H1 (cell line): Measurements from ENCODE around the gene HLA-A. TPM values are rescaled to one million over a fixed set of nuclear protein-coding genes. Genes with fewer than 3 reads are reported as not detected.

ENCODE experiments used
- CTCF ChIA-PET: fragments of 300-600 bp; sonication (Branson Sonifier 250); formaldehyde crosslinking; loops from one replicate; lab custom pipeline; 2021; ENCODE audit not compliant: partially characterized antibody; lab: Charles Lee
- POLR2A ChIA-PET: fragments of 300-600 bp; sonication (Branson Sonifier 250); formaldehyde crosslinking; loops from one replicate; lab custom pipeline; 2021; ENCODE audit warnings: inconsistent platforms; ENCODE audit not compliant: partially characterized antibody; lab: Charles Lee
- DNase-seq, 2 experiments: peaks; one replicate each; pipeline versions ENCODE4 v3.0.0 to v3.0.0-alpha.2; 2010 to 2022; ENCODE audit warnings: low spot score in 2 of 2, low read depth in 1 of 2, mixed read lengths in 1 of 2
- FAIRE-seq: peaks from 2 replicates; lab custom pipeline; 2011; peaks lifted over from hg19 to GRCh38; lab: Jason Lieb, UNC
- H2AFZ ChIP-seq: 2 replicates; pipeline ENCODE4 v1.8.1; 2012; ENCODE audit warnings: low read length, inconsistent platforms
- H2AK5ac ChIP-seq: 2 replicates; pipeline ENCODE4 v1.6.1; 2013; ENCODE audit warnings: low read depth, low read length
- H2BK120ac ChIP-seq: replicated peaks from 2 replicates; pipeline ENCODE3; 2013; ENCODE audit warnings: low read depth, low read length, inconsistent platforms
- H2BK12ac ChIP-seq: 2 replicates; pipeline ENCODE4 v1.6.1; 2013; ENCODE audit warnings: low read depth, low read length
- H2BK15ac ChIP-seq: 2 replicates; pipeline ENCODE4 v1.6.1; 2013; ENCODE audit warnings: low read length
- H2BK20ac ChIP-seq: 2 replicates; pipeline ENCODE4 v1.6.1; 2013; ENCODE audit warnings: low read length
- H2BK5ac ChIP-seq: 2 replicates; pipeline ENCODE4 v1.6.1; 2013; ENCODE audit warnings: low read depth, low read length
- H3K14ac ChIP-seq: 2 replicates; pipeline ENCODE4 v1.6.1; 2013; ENCODE audit warnings: inconsistent platforms; ENCODE audit not compliant: insufficient read length
- H3K18ac ChIP-seq: 2 replicates; pipeline ENCODE4 v1.6.1; 2013; ENCODE audit warnings: low read length; ENCODE audit errors: extremely low read depth
- H3K23ac ChIP-seq: 2 replicates; pipeline ENCODE4 v1.6.1; 2013; ENCODE audit warnings: inconsistent platforms; ENCODE audit not compliant: insufficient read length
- H3K23me2 ChIP-seq: 2 replicates; pipeline ENCODE4 v1.6.1; 2013; ENCODE audit warnings: low read depth, low read length
- H3K27ac ChIP-seq: 2 replicates; pipeline ENCODE4 v1.6.1; 2011; ENCODE audit warnings: low read depth, low read length, inconsistent platforms
- H3K27me3 ChIP-seq, 4 experiments: replicated peaks in 1 of 4; 1 replicate in 1 of 4; 2 replicates in 3 of 4; pipeline versions ENCODE4 v1.6.1 to v1.8.1; 2011 to 2013; ENCODE audit warnings: low read length in 3 of 4, mild to moderate bottlenecking in 3 of 4, inconsistent platforms in 2 of 4, mixed read lengths in 2 of 4, moderate library complexity in 1 of 4; ENCODE audit not compliant: control insufficient read depth in 3 of 4, insufficient read depth in 3 of 4; ENCODE audit errors: extremely low read depth in 1 of 4
- H3K36me3 ChIP-seq, 4 experiments: 2 replicates each; pipeline versions ENCODE4 v1.6.1 to v1.8.1; 2011 to 2013; ENCODE audit warnings: mild to moderate bottlenecking in 4 of 4, low read length in 3 of 4, moderate library complexity in 2 of 4, control low read depth in 1 of 4, inconsistent platforms in 1 of 4; ENCODE audit not compliant: insufficient read depth in 4 of 4, control insufficient read depth in 2 of 4
- H3K4ac ChIP-seq: replicated peaks from 2 replicates; pipeline ENCODE3; 2013; ENCODE audit warnings: low read length, low read depth, mixed read lengths, inconsistent platforms; ENCODE audit not compliant: insufficient read length
- H3K4me1 ChIP-seq, 4 experiments: replicated peaks in 1 of 4; 1 replicate in 1 of 4; 2 replicates in 3 of 4; pipeline versions ENCODE4 v1.6.1 to v1.8.1; 2011 to 2013; ENCODE audit warnings: low read length in 3 of 4, inconsistent platforms in 2 of 4, mixed read lengths in 1 of 4; ENCODE audit not compliant: insufficient read depth in 4 of 4, control insufficient read depth in 3 of 4
- H3K4me2 ChIP-seq, 2 experiments: 2 replicates each; pipeline versions ENCODE4 v1.6.1 to v1.8.1; 2011 to 2013; ENCODE audit warnings: low read depth in 2 of 2, low read length in 2 of 2, control low read depth in 1 of 2, inconsistent platforms in 1 of 2, mild to moderate bottlenecking in 1 of 2; ENCODE audit not compliant: insufficient read depth in 1 of 2
- H3K4me3 ChIP-seq, 4 experiments: fragments of 200-600, 300-600 bp in 1 of 4; sonication (generic), shearing (Covaris generic), sonication (Bioruptor Twin) in 1 of 4; 2 replicates each; pipeline versions ENCODE4 v1.5.1 to v1.8.1; 2011 to 2016; ENCODE audit warnings: low read length in 4 of 4, low read depth in 3 of 4, control low read depth in 2 of 4, inconsistent platforms in 2 of 4, mild to moderate bottlenecking in 2 of 4, mixed read lengths in 1 of 4, moderate library complexity in 1 of 4; ENCODE audit not compliant: insufficient read depth in 2 of 4; ENCODE audit errors: extremely low read depth in 1 of 4
- H3K56ac ChIP-seq: replicated peaks from 2 replicates; pipeline ENCODE3; 2013; ENCODE audit warnings: low read depth, mild to moderate bottlenecking, mixed read lengths, low read length, inconsistent platforms; ENCODE audit not compliant: insufficient read length
- H3K79me1 ChIP-seq: 2 replicates; pipeline ENCODE4 v1.6.1; 2013; ENCODE audit warnings: low read depth, low read length, control low read depth
- H3K79me2 ChIP-seq, 2 experiments: 2 replicates each; pipeline versions ENCODE4 v1.6.1 to v1.8.1; 2012 to 2013; ENCODE audit warnings: low read length in 2 of 2, mild to moderate bottlenecking in 2 of 2, inconsistent platforms in 1 of 2; ENCODE audit not compliant: insufficient read depth in 2 of 2, control insufficient read depth in 1 of 2
- H3K9ac ChIP-seq, 4 experiments: replicated peaks in 1 of 4; 1 replicate in 1 of 4; 2 replicates in 3 of 4; pipeline versions ENCODE4 v1.6.1 to v1.8.1; 2011 to 2013; ENCODE audit warnings: low read depth in 3 of 4, low read length in 3 of 4, control low read depth in 2 of 4, mild to moderate bottlenecking in 2 of 4, moderate library complexity in 2 of 4, inconsistent platforms in 1 of 4; ENCODE audit errors: extremely low read depth in 1 of 4
- H3K9me3 ChIP-seq, 2 experiments: 2 replicates each; pipeline versions ENCODE4 v1.6.1 to v1.8.1; 2012 to 2013; ENCODE audit warnings: mild to moderate bottlenecking in 2 of 2, moderate library complexity in 2 of 2, control low read depth in 1 of 2, inconsistent platforms in 1 of 2, low read depth in 1 of 2, low read length in 1 of 2, mixed read lengths in 1 of 2; ENCODE audit not compliant: insufficient read depth in 2 of 2
- H4K20me1 ChIP-seq, 2 experiments: replicated peaks in 1 of 2; 2 replicates each; pipeline versions ENCODE3 to v1.8.1; 2011 to 2013; ENCODE audit warnings: inconsistent platforms in 2 of 2, low read length in 2 of 2, mild to moderate bottlenecking in 1 of 2; ENCODE audit not compliant: insufficient read depth in 2 of 2, control insufficient read depth in 1 of 2
- H4K5ac ChIP-seq: 2 replicates; pipeline ENCODE4 v1.6.1; 2013; ENCODE audit warnings: low read length, low read depth, mixed read lengths, inconsistent platforms; ENCODE audit not compliant: insufficient read length
- H4K8ac ChIP-seq: 2 replicates; pipeline ENCODE4 v1.8.0; 2013; ENCODE audit warnings: mild to moderate bottlenecking, moderate library complexity, low read length, inconsistent platforms; ENCODE audit not compliant: insufficient read depth; ENCODE audit errors: extremely low read depth
- H4K91ac ChIP-seq: replicated peaks from 2 replicates; pipeline ENCODE3; 2013; ENCODE audit warnings: low read length, mixed read lengths, inconsistent platforms; ENCODE audit not compliant: insufficient read length
- BRCA1 ChIP-seq: IDR thresholded peaks from 2 replicates; pipeline ENCODE4 v1.6.1; 2012; ENCODE audit warnings: low read depth, low read length, improper control_type of control experiment
- CEBPB ChIP-seq: IDR thresholded peaks from 2 replicates; pipeline ENCODE4 v1.6.1; 2012; ENCODE audit warnings: low read depth, low read length
- CHD2 ChIP-seq: IDR thresholded peaks from 2 replicates; pipeline ENCODE4 v1.6.1; 2012; ENCODE audit warnings: low read length, improper control_type of control experiment
- EGR1 ChIP-seq: IDR thresholded peaks from 2 replicates; pipeline ENCODE4 v1.6.1; 2011; ENCODE audit warnings: low read depth, low read length, borderline replicate concordance
- EZH2 ChIP-seq: fragments of 200-600 bp; sonication (generic); IDR thresholded peaks from 2 replicates; pipeline ENCODE4 v1.7.1; 2012; ENCODE audit warnings: low read depth, mild to moderate bottlenecking, moderate library complexity, low read length, inconsistent platforms; ENCODE audit not compliant: severe bottlenecking
- GABPA ChIP-seq: IDR thresholded peaks from 2 replicates; pipeline ENCODE4 v1.6.1; 2011; ENCODE audit warnings: mild to moderate bottlenecking, low read length, moderate library complexity, borderline replicate concordance; ENCODE audit not compliant: insufficient read depth
- HDAC2 ChIP-seq, 2 experiments: fragments of 300-600 bp in 1 of 2; sonication (generic) in 1 of 2; IDR thresholded peaks; 2 replicates each; pipeline ENCODE4 v1.6.1; 2011 to 2012; ENCODE audit warnings: low read depth in 2 of 2, low read length in 2 of 2, mild to moderate bottlenecking in 2 of 2, moderate library complexity in 2 of 2, borderline replicate concordance in 1 of 2, inconsistent platforms in 1 of 2
- HDAC6 ChIP-seq: IDR thresholded peaks from one replicate; pipeline ENCODE4 v1.7.1; 2012; ENCODE audit warnings: low read depth, mild to moderate bottlenecking, inconsistent platforms, low read length, moderate library complexity
- JUND ChIP-seq: IDR thresholded peaks from 2 replicates; pipeline ENCODE4 v1.6.1; 2011; ENCODE audit warnings: mild to moderate bottlenecking, improper control_type of control experiment, low read length
- RAD21 ChIP-seq, 2 experiments: IDR thresholded peaks in 1 of 2; conservative IDR thresholded peaks in 1 of 2; 2 replicates each; pipeline ENCODE4 v1.6.1; 2011; ENCODE audit warnings: low read depth in 2 of 2, low read length in 2 of 2, improper control_type of control experiment in 1 of 2, inconsistent platforms in 1 of 2, mild to moderate bottlenecking in 1 of 2, moderate library complexity in 1 of 2
- SP1 ChIP-seq: IDR thresholded peaks from 2 replicates; pipeline ENCODE4 v1.6.1; 2011; ENCODE audit warnings: low read depth, low read length
- SP2 ChIP-seq: IDR thresholded peaks from 2 replicates; pipeline ENCODE4 v1.6.1; 2012; ENCODE audit warnings: mild to moderate bottlenecking, low read length, inconsistent platforms
- SUZ12 ChIP-seq: fragments of 200-600 bp; sonication (generic); IDR thresholded peaks from 2 replicates; pipeline ENCODE4 v1.6.1; 2012; ENCODE audit warnings: mild to moderate bottlenecking, inconsistent platforms, low read length, moderate library complexity, mixed read lengths
- TCF12 ChIP-seq: IDR thresholded peaks from 2 replicates; pipeline ENCODE4 v1.6.1; 2011; ENCODE audit warnings: low read depth, mild to moderate bottlenecking, low read length
- YY1 ChIP-seq: IDR thresholded peaks from 2 replicates; pipeline ENCODE4 v1.6.1; 2011; ENCODE audit warnings: low read depth, mild to moderate bottlenecking, low read length
- WGBS, 2 experiments: shearing (Covaris generic) in 1 of 2; methylation state at CpG; one replicate each; pipeline versions ENCODE4 v1.1.6 to v1.1.7; 2013 to 2015; ENCODE audit warnings: low lambda C conversion rate in 2 of 2, mixed read lengths in 2 of 2, inconsistent platforms in 1 of 2, low coverage in 1 of 2, missing lambda C conversion rate in 1 of 2; ENCODE audit not compliant: insufficient replicate concordance in 2 of 2, insufficient coverage in 1 of 2, insufficient read length in 1 of 2; ENCODE audit errors: extremely low coverage in 1 of 2, missing lambda C conversion rate in 1 of 2; 5-methylcytosine and 5-hydroxymethylcytosine counted together
- polyA plus RNA-seq, 7 experiments: library from polyadenylated mRNA; depleted of rRNA in 3 of 7; stranded (reverse) in 5 of 7; unstranded in 2 of 7; fragments of >200 nt in 5 of 7; fragments of 200-250 nt in 2 of 7; gene quantifications; 1 replicate in 5 of 7; 2 replicates in 1 of 7; 4 replicates in 1 of 7; pipeline versions ENCODE4 v1.2.1 to v1.2.3, GENCODE V29; 2011 to 2013; ENCODE audit warnings: missing spikeins in 2 of 7, mixed read lengths in 2 of 7
- total RNA-seq: library from RNA; stranded (reverse); fragmentation: NEBNext Ultra II Directional; extraction: Animal tissue kit (Norgen Biotek cat#: 25700); gene quantifications from 2 replicates; pipeline ENCODE4 v1.2.1, GENCODE V29; 2021

Gene HLA-A
- total and polyA plus RNA-seq, 2 of the 8 experiments (the other 6 are each of a cell fraction or from before 2014, with no cell fraction given): 221 to 474 TPM

DNA sequence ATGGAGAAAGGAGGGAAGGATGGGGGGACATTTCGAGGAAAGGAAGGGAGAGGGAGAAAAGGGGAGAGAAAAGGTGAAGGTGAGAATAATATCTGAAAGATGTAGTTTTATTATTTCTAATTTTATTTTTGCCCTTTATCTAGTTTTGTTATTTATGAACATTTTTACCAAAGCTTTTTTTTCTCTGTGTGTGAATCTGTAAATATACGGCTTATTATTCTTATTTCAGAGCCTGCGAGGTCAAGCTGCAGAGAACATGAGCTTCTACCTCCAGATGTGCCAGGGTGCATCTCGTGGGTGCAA, 35.0 kb downstream of the HLA-A start:
- H3K23me2 ChIP-seq: peaks cover 15% of the 10 kb centered on the region; the same call in 1 of the 2 replicates
- H3K18ac ChIP-seq: no peak overlapping the region
- no peak overlapping the region for H3K23ac ChIP-seq
- H3K4me2 ChIP-seq: peak overlapping the region; percentile 79 to 94
- H3K79me1 ChIP-seq: no peaks in the 10 kb centered on the region
- no peak overlapping the region for H4K5ac ChIP-seq
- no peak overlapping the region for H3K4ac ChIP-seq
- DNase-seq (no peak), FAIRE-seq (no peak)
- H4K20me1 ChIP-seq: no peaks in the 10 kb centered on the region
- H2BK120ac ChIP-seq: no peak overlapping the region
- no peak overlapping the region for H4K8ac ChIP-seq
- CTCF ChIA-PET: interaction anchor here (1.0 kb wide), 2 partner anchors 9 to 36 kb away, joined by 3 read pairs; no protein-coding TSS in a partner anchor
- H3K9ac ChIP-seq: no peak overlapping the region
- no peak overlapping the region for H3K27ac ChIP-seq
- H2BK12ac ChIP-seq: no peak overlapping the region
- POLR2A ChIA-PET: interaction anchor here (0.8 to 3.4 kb wide), 2 partner anchors 12 to 83 kb away, joined by 3 to 27 read pairs; partner anchors contain the start of gene POLR1H
- H3K27me3 ChIP-seq: peaks cover 19 to 46% (median 44%) of the 10 kb centered on the region in 4 experiments
- peak overlapping the region; percentile 35 to 59 (median 49); a peak in 7 of 8 replicates for H3K4me3 ChIP-seq
- H3K36me3 ChIP-seq: no peaks in the 10 kb centered on the region
- H2AFZ ChIP-seq: no peak overlapping the region
- H2BK15ac ChIP-seq: no peak overlapping the region
- no peak overlapping the region for H2BK5ac ChIP-seq
- H3K79me2 ChIP-seq: no peaks in the 10 kb centered on the region
- WGBS, 2 experiments: 65% methylated on average over 4 of the region's 4 CpGs; no CpG with 5 or more reads in 1 of the 2 experiments
- no peak overlapping the region for H3K56ac ChIP-seq
- H3K14ac ChIP-seq: no peak overlapping the region
- no peak overlapping the region for H2BK20ac ChIP-seq
- H3K4me1 ChIP-seq: peaks cover 0 to 12% (median 5%) of the 10 kb centered on the region in 4 experiments; a peak in 5 of 7 replicates
- H3K9me3 ChIP-seq: no peaks in the 10 kb centered on the region
- no peak overlapping the region for H4K91ac ChIP-seq
- no peak overlapping the region for H2AK5ac ChIP-seq
- TF ChIP-seq YY1 (no peak), EGR1 (no peak), SUZ12 (no peak), HDAC2 (IDR thresholded peaks at IDR 0.05; ENCODE audit: borderline replicate concordance in 1 of 2, low read depth in 2 of 2, low read length in 2 of 2) (no peak), TCF12 (no peak), EZH2 (no peak), RAD21 (IDR thresholded peaks at IDR 0.05 in 1 of 2, conservative IDR thresholded peaks at IDR 0.05 in 1 of 2; ENCODE audit: low read depth in 2 of 2, low read length in 2 of 2) (no peak), JUND (no peak), GABPA (no peak), CEBPB (no peak), CHD2 (no peak), SP1 (no peak), BRCA1 (no peak), HDAC6 (no peak), SP2 (no peak)
